Ishikawa (cell line): ENCODE data around the gene ESYT1.

ENCODE experiments used
- CEBPB ChIP-seq: IDR thresholded peaks from 2 replicates; pipeline ENCODE4 v1.6.1; 2012
- CREB1 ChIP-seq: IDR thresholded peaks from 2 replicates; pipeline ENCODE4 v1.6.1; 2012; ENCODE audit warnings: low read depth
- EGR1 ChIP-seq: IDR thresholded peaks from 2 replicates; pipeline ENCODE4 v1.6.1; 2012
- EP300 ChIP-seq: IDR thresholded peaks from 2 replicates; pipeline ENCODE4 v1.6.1; 2012; ENCODE audit warnings: borderline replicate concordance
- FOXM1 ChIP-seq: IDR thresholded peaks from 2 replicates; pipeline ENCODE4 v1.6.1; 2012; ENCODE audit warnings: low read depth, borderline replicate concordance
- MAX ChIP-seq: IDR thresholded peaks from 2 replicates; pipeline ENCODE4 v1.6.1; 2012
- NFIC ChIP-seq: IDR thresholded peaks from 2 replicates; pipeline ENCODE4 v1.6.1; 2012
- RAD21 ChIP-seq: IDR thresholded peaks from 2 replicates; pipeline ENCODE4 v1.6.1; 2012; ENCODE audit warnings: low read depth
- REST ChIP-seq: IDR thresholded peaks from 2 replicates; pipeline ENCODE4 v1.6.1; 2012; ENCODE audit warnings: low read depth, mild to moderate bottlenecking
- TAF1 ChIP-seq: IDR thresholded peaks from 2 replicates; pipeline ENCODE4 v1.6.1; 2012; ENCODE audit warnings: low read depth, mild to moderate bottlenecking
- TCF12 ChIP-seq: IDR thresholded peaks from 2 replicates; pipeline ENCODE4 v1.6.1; 2012; ENCODE audit warnings: low read depth
- TEAD4 ChIP-seq: IDR thresholded peaks from 2 replicates; pipeline ENCODE4 v1.6.1; 2012
- USF1 ChIP-seq: IDR thresholded peaks from 2 replicates; pipeline ENCODE4 v1.6.1; 2012
- YY1 ChIP-seq: IDR thresholded peaks from 2 replicates; pipeline ENCODE4 v1.6.1; 2012; ENCODE audit warnings: low read depth
- ZBTB7A ChIP-seq: IDR thresholded peaks from 2 replicates; pipeline ENCODE4 v1.6.1; 2012; ENCODE audit warnings: low read depth

Gene ESYT1

GRCh38 chr12:56146492-56147460, 18.7 kb downstream of the ESYT1 start:
- TF ChIP-seq RAD21 (no peak), TAF1 (no peak), CREB1 (no peak), ZBTB7A (no peak), EP300 (no peak), FOXM1 (no peak), TCF12 (no peak), NFIC (no peak), USF1 (no peak), REST (no peak), EGR1 (no peak), CEBPB (no peak)

GRCh38 chr12:56150563-56150962, 22.5 kb downstream of the ESYT1 start:
- TF ChIP-seq FOXM1 (no peak), EGR1 (no peak), YY1 (no peak), NFIC (peak; percentile 98)

- TF ChIP-seq EP300 (no peak; the same call in 1 of the 2 replicates), TAF1 (no peak), RAD21 (no peak), CEBPB (no peak), YY1 (no peak), EGR1 (no peak), USF1 (no peak; the same call in 1 of the 2 replicates), MAX (no peak), TEAD4 (no peak), FOXM1 (no peak), ZBTB7A (no peak), CREB1 (no peak), REST (no peak), TCF12 (no peak), NFIC (no peak)
These were observed 23.6 kb downstream of the ESYT1 start for GRCh38 chr12:56151672-56152131.

GRCh38 chr12:56152132-56152755, 24.2 kb downstream of the ESYT1 start, which contains the start of gene MYL6B:
Gene MYL6B (plus strand): TSS chr12:56152587. CDS start chr12:56153919, 1,332 bp downstream.
- no peak; the same call in 1 of the 2 replicates for TF ChIP-seq RAD21
- peak; percentile 45; the same call in 1 of the 2 replicates for TF ChIP-seq TCF12
- peak; percentile 98 for TF ChIP-seq ZBTB7A
- TF ChIP-seq EP300, result peak; percentile 38; the same call in 1 of the 2 replicates
- TF ChIP-seq NFIC, result no peak
- peak; percentile 92 for TF ChIP-seq YY1
- TF ChIP-seq USF1, result peak; percentile 65
- TF ChIP-seq MAX, result peak; percentile 52
- peak; percentile 53 for TF ChIP-seq EGR1
- peak; percentile 88 for TF ChIP-seq TAF1
